ENCODE data around the gene RTN4.

RTN4 gene

GRCh38 chr2:55090702-55091101 is 40.5 kb upstream of the RTN4 start:
- Histone ChIP-seq H3K27ac (ENCODE audit: low read length) (no peak overlapping the region), H3K9ac (ENCODE audit: low read length) (no peak overlapping the region), H3K4me3 (ENCODE audit: low read length) (no peak overlapping the region), H3K27me3 (ENCODE audit: low read depth, low read length) (no peaks in the 10 kb centered on the region), H3K36me3 (replicated peaks; ENCODE audit: low read depth, low read length) (no peaks in the 10 kb centered on the region), H2AFZ (ENCODE audit: low read depth, low read length) (no peak overlapping the region), H3K79me2 (ENCODE audit: low read length) (no peaks in the 10 kb centered on the region), H3K4me2 (ENCODE audit: low read length) (no peak overlapping the region), H3K4me1 (ENCODE audit: low read length) (0 out of 2 replicates have a peak, but pooled peaks cover 2% of the 10 kb centered on the region), H3K9me3 (ENCODE audit: insufficient read depth, low read length) (no peaks in the 10 kb centered on the region), H4K20me1 (ENCODE audit: insufficient read depth, low read length) (no peaks in the 10 kb centered on the region)
- TF ChIP-seq EZH2phosphoT487 (IDR thresholded peaks at IDR 0.05; ENCODE audit: low read depth) (no peak), CTCF (IDR thresholded peaks at IDR 0.05; ENCODE audit: low read depth, low read length) (no peak)

- Histone ChIP-seq H3K4me3 (ENCODE audit: low read length) (no peak overlapping the region), H3K9me3 (ENCODE audit: insufficient read depth, low read length) (no peaks in the 10 kb centered on the region), H3K4me1 (ENCODE audit: low read length) (0 out of 2 replicates have a peak, but pooled peaks cover 2% of the 10 kb centered on the region), H3K36me3 (replicated peaks; ENCODE audit: low read depth, low read length) (no peaks in the 10 kb centered on the region), H3K27me3 (ENCODE audit: low read depth, low read length) (no peaks in the 10 kb centered on the region), H4K20me1 (ENCODE audit: insufficient read depth, low read length) (no peaks in the 10 kb centered on the region), H2AFZ (ENCODE audit: low read depth, low read length) (no peak overlapping the region), H3K4me2 (ENCODE audit: low read length) (no peak overlapping the region), H3K9ac (ENCODE audit: low read length) (no peak overlapping the region), H3K79me2 (ENCODE audit: low read length) (no peaks in the 10 kb centered on the region), H3K27ac (ENCODE audit: low read length) (no peak overlapping the region)
- TF ChIP-seq EZH2phosphoT487 (IDR thresholded peaks at IDR 0.05; ENCODE audit: low read depth), result no peak
- no peak for TF ChIP-seq CTCF (IDR thresholded peaks at IDR 0.05; ENCODE audit: low read depth, low read length)
Observed at GRCh38 chr2:55089726-55090125, 39.5 kb upstream of the RTN4 start.

GRCh38 chr2:55088400-55088799 is 38.1 kb upstream of the RTN4 start:
- Histone ChIP-seq H3K27ac (ENCODE audit: low read length) (no peak overlapping the region), H3K79me2 (ENCODE audit: low read length) (no peaks in the 10 kb centered on the region), H3K4me3 (ENCODE audit: low read length) (no peak overlapping the region), H4K20me1 (ENCODE audit: insufficient read depth, low read length) (no peaks in the 10 kb centered on the region), H3K27me3 (ENCODE audit: low read depth, low read length) (no peaks in the 10 kb centered on the region), H3K36me3 (replicated peaks; ENCODE audit: low read depth, low read length) (no peaks in the 10 kb centered on the region), H2AFZ (ENCODE audit: low read depth, low read length) (no peak overlapping the region), H3K4me1 (ENCODE audit: low read length) (0 out of 2 replicates have a peak, but pooled peaks cover 2% of the 10 kb centered on the region), H3K9me3 (ENCODE audit: insufficient read depth, low read length) (no peaks in the 10 kb centered on the region), H3K4me2 (ENCODE audit: low read length) (no peak overlapping the region), H3K9ac (ENCODE audit: low read length) (no peak overlapping the region)
- TF ChIP-seq EZH2phosphoT487 (IDR thresholded peaks at IDR 0.05; ENCODE audit: low read depth) (no peak), CTCF (IDR thresholded peaks at IDR 0.05; ENCODE audit: low read depth, low read length) (no peak)

GRCh38 chr2:55087936-55088335 is 37.7 kb upstream of the RTN4 start:
- Histone ChIP-seq H3K9ac (ENCODE audit: low read length) (no peak overlapping the region), H3K27ac (ENCODE audit: low read length) (no peak overlapping the region), H3K4me3 (ENCODE audit: low read length) (no peak overlapping the region), H3K4me1 (ENCODE audit: low read length) (0 out of 2 replicates have a peak, but pooled peaks cover 2% of the 10 kb centered on the region), H3K36me3 (replicated peaks; ENCODE audit: low read depth, low read length) (no peaks in the 10 kb centered on the region), H3K9me3 (ENCODE audit: insufficient read depth, low read length) (no peaks in the 10 kb centered on the region), H3K4me2 (ENCODE audit: low read length) (no peak overlapping the region), H4K20me1 (ENCODE audit: insufficient read depth, low read length) (no peaks in the 10 kb centered on the region), H2AFZ (ENCODE audit: low read depth, low read length) (no peak overlapping the region), H3K79me2 (ENCODE audit: low read length) (no peaks in the 10 kb centered on the region), H3K27me3 (ENCODE audit: low read depth, low read length) (no peaks in the 10 kb centered on the region)
- TF ChIP-seq CTCF (IDR thresholded peaks at IDR 0.05; ENCODE audit: low read depth, low read length) (no peak), EZH2phosphoT487 (IDR thresholded peaks at IDR 0.05; ENCODE audit: low read depth) (no peak)

All from OCI-LY3 (cell line).